ENCODE measurements around the gene NF1.
"Not testable (repeated sequence)": the region's sequence is repeated elsewhere in the genome, so short reads cannot be mapped to it uniquely, and the experiment has no call there.

The NF1 gene

GRCh38 chr17:31279401-31279800 is 184.6 kb downstream of the NF1 start:
- ChIA-PET CTCF (no interaction called here), POLR2A (interaction anchor here (0.6 kb wide), 1 partner anchor 14 kb away, joined by 4 read pairs; no protein-coding TSS in a partner anchor)
- DNase-seq (ENCODE audit: extremely low spot score) = no peak
- no peak for TF ChIP-seq CTCF (IDR thresholded peaks at IDR 0.05; ENCODE audit: control extremely low read depth, extremely low read depth, low read depth, missing control alignments)

- ChIA-PET CTCF (interaction anchor here (1.0 to 1.1 kb wide), 2 partner anchors 14 to 92 kb away, joined by 3 read pairs; no protein-coding TSS in a partner anchor), POLR2A (no interaction called here)
- DNase-seq (ENCODE audit: extremely low spot score) = no peak
- no peak for TF ChIP-seq CTCF (IDR thresholded peaks at IDR 0.05; ENCODE audit: control extremely low read depth, extremely low read depth, low read depth, missing control alignments)
Observed at GRCh38 chr17:31281061-31281460, 186.3 kb downstream of the NF1 start.

GRCh38 chr17:31283841-31284240 is 189.1 kb downstream of the NF1 start:
- ChIA-PET POLR2A (no interaction called here), CTCF (no interaction called here)
- DNase-seq (ENCODE audit: extremely low spot score) = no peak
- no peak for TF ChIP-seq CTCF (IDR thresholded peaks at IDR 0.05; ENCODE audit: control extremely low read depth, extremely low read depth, low read depth, missing control alignments)

GRCh38 chr17:31286587-31286986 is 191.8 kb downstream of the NF1 start:
- ChIA-PET CTCF (no interaction called here), POLR2A (no interaction called here)
- no peak for TF ChIP-seq CTCF (IDR thresholded peaks at IDR 0.05; ENCODE audit: control extremely low read depth, extremely low read depth, low read depth, missing control alignments)
- DNase-seq (ENCODE audit: extremely low spot score) = no peak

- CTCF ChIA-PET = interaction anchor here (1.6 kb wide), 1 partner anchor 19 kb away, joined by 3 read pairs; no protein-coding TSS in a partner anchor
- POLR2A ChIA-PET; DNase-seq (ENCODE audit: extremely low spot score): not testable (repeated sequence)
Observed at GRCh38 chr17:31287932-31288331, 193.2 kb downstream of the NF1 start.

GRCh38 chr17:31289790-31290189 is 195.0 kb downstream of the NF1 start:
- DNase-seq (ENCODE audit: extremely low spot score) = no peak
- ChIA-PET POLR2A (no interaction called here), CTCF (no interaction called here)
- TF ChIP-seq CTCF (IDR thresholded peaks at IDR 0.05; ENCODE audit: control extremely low read depth, extremely low read depth, low read depth, missing control alignments) = no peak

- DNase-seq (ENCODE audit: extremely low spot score) = no peak
- CTCF ChIA-PET = no interaction called here
- POLR2A ChIA-PET = no interaction called here
- no peak for TF ChIP-seq CTCF (IDR thresholded peaks at IDR 0.05; ENCODE audit: control extremely low read depth, extremely low read depth, low read depth, missing control alignments)
Observed at GRCh38 chr17:31291820-31292219, 197.0 kb downstream of the NF1 start.
